Measurements from ENCODE around the gene SRCIN1.
"Not testable (repeated sequence)": the region's sequence is repeated elsewhere in the genome, so short reads cannot be mapped to it uniquely, and the experiment has no call there.

The SRCIN1 gene

GRCh38 chr17:38526526-38526925 is 79.2 kb downstream of the SRCIN1 start:
- not testable (repeated sequence) for DNase-seq (ENCODE audit: low read depth in 2 of 2); H3K4me3 ChIP-seq (replicated peaks in 1 of 2; ENCODE audit: low read depth in 2 of 2, low read length in 2 of 2)

GRCh38 chr17:38512473-38513058 is 93.2 kb downstream of the SRCIN1 start:
- TF ChIP-seq CTCF (IDR thresholded peaks at IDR 0.05; ENCODE audit: low read depth, low read length): no peak
- no peak for DNase-seq (ENCODE audit: low read depth in 2 of 2)
- no peak overlapping the region for H3K4me3 ChIP-seq (replicated peaks in 1 of 2; ENCODE audit: low read depth in 2 of 2, low read length in 2 of 2)

GRCh38 chr17:38511150-38512108 is 94.3 kb downstream of the SRCIN1 start:
- H3K4me3 ChIP-seq (replicated peaks in 1 of 2; ENCODE audit: low read depth in 2 of 2, low read length in 2 of 2): no peak overlapping the region
- no peak for TF ChIP-seq CTCF (IDR thresholded peaks at IDR 0.05; ENCODE audit: low read depth, low read length)
- peak; percentile 55 to 65 for DNase-seq (ENCODE audit: low read depth in 2 of 2)

GRCh38 chr17:38510421-38511149 is 95.2 kb downstream of the SRCIN1 start:
- peak; percentile 42 to 55 for DNase-seq (ENCODE audit: low read depth in 2 of 2)

GRCh38 chr17:38509772-38510420 is 95.9 kb downstream of the SRCIN1 start:
- peak in 1 of 2 donors; percentile 24 for DNase-seq (ENCODE audit: low read depth in 2 of 2)
- no peak for TF ChIP-seq CTCF (IDR thresholded peaks at IDR 0.05; ENCODE audit: low read depth, low read length)
- peak overlapping the region in 1 of 2 donors; percentile 21 for H3K4me3 ChIP-seq (replicated peaks in 1 of 2; ENCODE audit: low read depth in 2 of 2, low read length in 2 of 2)

More at GRCh38 chr17:38510421-38511149, 95.2 kb downstream of the SRCIN1 start:
- no peak overlapping the region for H3K4me3 ChIP-seq (replicated peaks in 1 of 2; ENCODE audit: low read depth in 2 of 2, low read length in 2 of 2)
- TF ChIP-seq CTCF (IDR thresholded peaks at IDR 0.05; ENCODE audit: low read depth, low read length): no peak

- DNase-seq (ENCODE audit: low read depth in 2 of 2): peak; percentile 93 to 96
These were observed 96.6 kb downstream of the SRCIN1 start for GRCh38 chr17:38508954-38509771.

More at GRCh38 chr17:38508954-38509771, 96.6 kb downstream of the SRCIN1 start:
- peak overlapping the region in 1 of 2 donors; percentile 21 for H3K4me3 ChIP-seq (replicated peaks in 1 of 2; ENCODE audit: low read depth in 2 of 2, low read length in 2 of 2)
- peak; percentile 91 for TF ChIP-seq CTCF (IDR thresholded peaks at IDR 0.05; ENCODE audit: low read depth, low read length)
